Trophoblast cell (in vitro differentiated cells and primary cell): ENCODE results near the gene OAT.

Source experiments
- DNase-seq, 2 donors: peaks; one replicate each; pipeline ENCODE4 v3.0.0-alpha.2; 2016
- H2AFZ ChIP-seq: 2 replicates; pipeline ENCODE4 v1.6.1; 2013; ENCODE audit warnings: low read length, moderate library complexity, mild to moderate bottlenecking; ENCODE audit not compliant: insufficient read depth, poor library complexity
- H2AK5ac ChIP-seq: 2 replicates; pipeline ENCODE4 v1.6.1; 2013; ENCODE audit warnings: mild to moderate bottlenecking, low read length
- H2BK120ac ChIP-seq: 2 replicates; pipeline ENCODE4 v1.6.1; 2013; ENCODE audit warnings: low read length, mild to moderate bottlenecking, moderate library complexity; ENCODE audit not compliant: insufficient read depth, poor library complexity
- H2BK12ac ChIP-seq: 2 replicates; pipeline ENCODE4 v1.6.1; 2013; ENCODE audit warnings: mild to moderate bottlenecking, low read length, moderate library complexity
- H2BK5ac ChIP-seq: 2 replicates; pipeline ENCODE4 v1.6.1; 2013; ENCODE audit warnings: low read length, low read depth, moderate library complexity, mild to moderate bottlenecking; ENCODE audit not compliant: poor library complexity
- H3K14ac ChIP-seq: 2 replicates; pipeline ENCODE4 v1.6.1; 2013; ENCODE audit warnings: mild to moderate bottlenecking, low read length
- H3K18ac ChIP-seq: 2 replicates; pipeline ENCODE4 v1.6.1; 2013; ENCODE audit warnings: mild to moderate bottlenecking, low read length
- H3K23ac ChIP-seq: 2 replicates; pipeline ENCODE4 v1.6.1; 2013; ENCODE audit warnings: low read length
- H3K27ac ChIP-seq: 2 replicates; pipeline ENCODE4 v1.5.1; 2013; ENCODE audit warnings: low read depth, mild to moderate bottlenecking, inconsistent platforms, low read length, moderate library complexity
- H3K27me3 ChIP-seq: 2 replicates; pipeline ENCODE4 v1.6.1; 2013; ENCODE audit warnings: inconsistent platforms, mild to moderate bottlenecking, low read length, moderate library complexity; ENCODE audit not compliant: insufficient read depth
- H3K36me3 ChIP-seq, 2 experiments: 1 replicate in 1 of 2; 2 replicates in 1 of 2; pipeline ENCODE4 v1.6.1; 2013; ENCODE audit warnings: low read length in 2 of 2, mild to moderate bottlenecking in 2 of 2, moderate library complexity in 1 of 2; ENCODE audit not compliant: insufficient read depth in 2 of 2, control insufficient read depth in 1 of 2
- H3K4ac ChIP-seq: 2 replicates; pipeline ENCODE4 v1.6.1; 2013; ENCODE audit warnings: low read depth, mild to moderate bottlenecking, low read length, moderate library complexity
- H3K4me1 ChIP-seq, 2 experiments: 1 replicate in 1 of 2; 2 replicates in 1 of 2; pipeline ENCODE4 v1.6.1; 2013; ENCODE audit warnings: low read length in 2 of 2, mild to moderate bottlenecking in 2 of 2, moderate library complexity in 1 of 2; ENCODE audit not compliant: insufficient read depth in 2 of 2, control insufficient read depth in 1 of 2
- H3K4me2 ChIP-seq: 2 replicates; pipeline ENCODE4 v1.6.1; 2013; ENCODE audit warnings: inconsistent platforms, mild to moderate bottlenecking, low read length, moderate library complexity
- H3K4me3 ChIP-seq: 2 replicates; pipeline ENCODE4 v1.5.1; 2013; ENCODE audit warnings: mild to moderate bottlenecking, low read depth, low read length, inconsistent platforms
- H3K79me1 ChIP-seq: one replicate; pipeline ENCODE4 v1.6.1; 2013; ENCODE audit warnings: low read length
- H3K79me2 ChIP-seq: 2 replicates; pipeline ENCODE4 v1.6.1; 2013; ENCODE audit warnings: low read length, mild to moderate bottlenecking; ENCODE audit not compliant: control insufficient read depth, insufficient read depth, poor library complexity
- H3K9ac ChIP-seq: 2 replicates; pipeline ENCODE4 v1.6.1; 2013; ENCODE audit warnings: mild to moderate bottlenecking, low read length
- H3K9me3 ChIP-seq: 2 replicates; pipeline ENCODE4 v1.6.1; 2013; ENCODE audit warnings: low read depth, mild to moderate bottlenecking, control low read depth, inconsistent platforms, low read length; ENCODE audit not compliant: insufficient read depth
- H4K12ac ChIP-seq: 2 replicates; pipeline ENCODE4 v1.6.1; 2013; ENCODE audit warnings: low read depth, mild to moderate bottlenecking, low read length, moderate library complexity
- H4K8ac ChIP-seq: 2 replicates; pipeline ENCODE4 v1.6.1; 2013; ENCODE audit warnings: low read depth, mild to moderate bottlenecking, low read length, moderate library complexity
- H4K91ac ChIP-seq: one replicate; pipeline ENCODE4 v1.6.1; 2013; ENCODE audit warnings: low read depth, mild to moderate bottlenecking, low read length, moderate library complexity
- WGBS: extraction: QIAGEN DNeasy Blood & Tissue Kit; methylation state at CpG from one replicate; pipeline ENCODE4 v1.1.7; 2013; ENCODE audit warnings: missing lambda C conversion rate; ENCODE audit not compliant: insufficient read length, insufficient coverage; ENCODE audit errors: extremely low coverage; 5-methylcytosine and 5-hydroxymethylcytosine counted together

Gene OAT

DNA sequence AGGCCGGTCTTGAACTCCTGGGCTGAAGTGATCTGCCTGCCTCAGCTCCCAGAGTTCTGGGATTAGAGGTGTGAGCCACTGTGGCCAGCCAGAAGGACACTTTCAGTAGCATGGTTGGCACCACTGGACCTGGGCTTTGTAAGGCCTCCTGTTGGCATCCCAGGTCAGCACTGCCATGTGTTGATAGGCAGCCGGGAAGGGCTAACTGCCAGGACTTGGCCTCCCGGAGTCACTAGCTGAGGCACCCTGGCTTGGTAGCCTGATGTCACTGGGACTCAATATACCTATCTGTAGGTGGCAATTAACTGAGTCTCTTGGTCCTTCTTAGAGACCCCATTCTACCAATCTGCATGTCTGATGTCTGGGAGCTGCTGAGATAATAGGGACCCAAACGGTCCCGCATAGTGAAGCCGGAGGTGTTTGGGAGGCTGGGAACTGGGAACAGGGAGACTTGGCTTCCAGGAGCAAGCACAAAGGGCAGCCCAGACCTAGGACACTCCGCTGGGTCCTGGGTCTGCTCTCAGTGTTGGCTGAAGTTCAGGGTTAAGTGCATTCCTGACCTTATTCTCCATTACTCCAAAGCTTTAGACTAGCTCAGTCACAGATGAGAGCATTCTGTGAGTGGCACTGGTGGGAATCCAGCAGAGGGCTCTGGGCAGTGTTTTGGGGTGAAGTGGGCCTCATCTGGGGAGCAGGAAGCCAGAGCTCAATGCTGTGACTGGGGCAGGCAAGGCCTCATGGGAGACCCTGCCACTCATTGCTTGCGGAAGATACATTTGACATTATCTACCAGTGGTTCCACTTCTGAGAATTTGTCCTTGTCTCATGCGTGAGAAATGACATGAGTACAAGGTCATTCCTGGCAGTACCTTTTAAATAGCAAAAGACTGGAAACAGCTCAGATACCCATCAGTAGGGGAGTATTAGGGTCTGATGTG, 45.6 kb upstream of the OAT start:
- no CpG with 5 or more reads among the region's 9 CpGs for WGBS
- Histone ChIP-seq H3K79me2 (peaks cover 2% of the 10 kb centered on the region), H3K23ac (no peak overlapping the region), H2AFZ (no peak overlapping the region), H4K91ac (no peak overlapping the region), H2BK5ac (no peak overlapping the region), H2BK12ac (no peak overlapping the region), H3K18ac (no peak overlapping the region), H2BK120ac (no peak overlapping the region), H4K12ac (no peak overlapping the region), H3K9me3 (no peaks in the 10 kb centered on the region), H3K4ac (no peak overlapping the region), H3K79me1 (peaks cover 7% of the 10 kb centered on the region), H3K27me3 (no peaks in the 10 kb centered on the region), H3K4me3 (no peak overlapping the region), H4K8ac (no peak overlapping the region), H3K9ac (no peak overlapping the region), H3K36me3 (no peaks in the 10 kb centered on the region), H3K4me2 (no peak overlapping the region), H3K4me1 (peaks cover 9 to 12% of the 10 kb centered on the region in 2 experiments), H3K27ac (no peak overlapping the region), H2AK5ac (no peak overlapping the region), H3K14ac (no peak overlapping the region)
- DNase-seq, result no peak

DNA sequence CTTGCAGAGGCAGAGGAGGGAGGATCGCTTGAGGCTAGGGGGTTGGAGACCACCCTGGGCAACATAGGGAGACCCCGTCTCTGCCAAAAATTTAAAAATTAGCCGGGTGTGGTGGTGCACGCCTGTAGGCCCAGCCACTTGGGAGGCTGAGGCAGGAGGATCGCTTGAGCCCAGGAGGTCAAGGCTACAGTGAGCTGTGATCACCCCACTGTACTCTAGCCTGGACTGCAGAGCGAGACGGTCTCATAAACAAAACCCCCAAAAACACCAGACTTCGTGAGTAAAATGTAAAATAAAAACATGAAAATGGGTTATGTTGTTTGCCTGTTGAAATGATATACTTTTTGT, 43.6 kb upstream of the OAT start:
- no peak overlapping the region for H2BK5ac ChIP-seq
- H3K4me1 ChIP-seq, result peaks cover 17% of the 10 kb centered on the region in 2 experiments
- WGBS, result no CpG with 5 or more reads among the region's 8 CpGs
- H2AK5ac ChIP-seq, result no peak overlapping the region
- H3K79me2 ChIP-seq, result peaks cover 2% of the 10 kb centered on the region
- no peak overlapping the region for H2BK120ac ChIP-seq
- H3K18ac ChIP-seq, result peak overlapping the region; percentile 54
- H3K4me2 ChIP-seq, result peak overlapping the region; percentile 95
- H3K9ac ChIP-seq, result no peak overlapping the region
- H3K4ac ChIP-seq, result peak overlapping the region; percentile 7
- H3K4me3 ChIP-seq, result peak overlapping the region; percentile 100
- H3K14ac ChIP-seq, result peak overlapping the region; percentile 28
- peak overlapping the region; percentile 17 for H2BK12ac ChIP-seq
- H3K23ac ChIP-seq, result no peak overlapping the region
- peak overlapping the region; percentile 72 for H4K8ac ChIP-seq
- no peaks in the 10 kb centered on the region for H3K27me3 ChIP-seq
- no peak overlapping the region for H3K27ac ChIP-seq
- no peaks in the 10 kb centered on the region for H3K36me3 ChIP-seq
- peak overlapping the region; percentile 60 for H4K12ac ChIP-seq
- H3K9me3 ChIP-seq, result no peaks in the 10 kb centered on the region
- peak overlapping the region; percentile 90 for H2AFZ ChIP-seq
- H3K79me1 ChIP-seq, result peaks cover 9% of the 10 kb centered on the region
- no peak overlapping the region for H4K91ac ChIP-seq
- DNase-seq, result no peak

DNA sequence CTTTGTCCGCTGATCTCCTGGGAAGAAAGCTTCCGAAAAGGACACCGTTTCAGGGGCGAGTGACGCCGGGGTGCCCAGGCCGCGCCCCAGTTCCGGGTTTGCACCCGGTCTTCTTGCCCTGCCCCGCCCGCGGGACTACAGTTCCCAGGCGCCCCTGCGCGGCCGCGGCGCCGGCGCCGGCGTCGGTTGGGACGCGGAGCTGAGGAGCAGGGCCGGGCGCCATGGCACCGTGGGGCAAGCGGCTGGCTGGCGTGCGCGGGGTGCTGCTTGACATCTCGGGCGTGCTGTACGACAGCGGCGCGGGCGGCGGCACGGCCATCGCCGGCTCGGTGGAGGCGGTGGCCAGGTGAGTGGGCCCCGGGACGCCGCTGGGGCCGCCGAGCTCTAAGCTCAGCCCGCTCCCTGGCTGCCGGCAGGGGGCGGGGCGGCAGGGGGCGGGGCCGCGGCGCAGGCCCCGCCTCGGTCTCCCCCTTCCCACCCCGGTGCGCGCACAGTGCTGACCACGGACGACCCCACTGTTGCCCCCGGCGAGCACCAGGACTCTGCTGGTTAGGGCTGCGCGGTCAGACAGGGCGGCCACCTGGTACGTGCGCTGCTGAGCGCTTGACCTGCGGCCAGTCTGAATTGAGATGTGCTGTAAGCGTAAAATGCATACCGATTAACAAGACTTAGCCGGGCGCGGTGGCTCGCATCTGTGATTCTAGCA, 43.1 kb upstream of the OAT start, which contains the start of gene LHPP:
LHPP (plus strand) TSS at position 182 of the 706 bp plus-strand sequence; CDS start at position 222, 40 bp downstream.
- Histone ChIP-seq H3K4me2 (peak within 1 kb of the TSS; percentile 95), H3K27ac (peak within 1 kb of the TSS; percentile 70), H3K4me3 (peak within 1 kb of the TSS; percentile 100), H2BK12ac (peak within 1 kb of the TSS; percentile 17), H3K4ac (peak within 1 kb of the TSS; percentile 94), H3K4me1 (peaks cover 17 to 18% of the 10 kb centered on the region in 2 experiments), H4K91ac (peak within 1 kb of the TSS; percentile 97), H4K12ac (peak within 1 kb of the TSS; percentile 99), H4K8ac (peak within 1 kb of the TSS; percentile 97), H3K79me1 (peaks cover 9% of the 10 kb centered on the region), H3K27me3 (no peaks in the 10 kb centered on the region), H3K79me2 (peaks cover 2% of the 10 kb centered on the region), H3K9ac (peak within 1 kb of the TSS; percentile 83), H3K36me3 (no peaks in the 10 kb centered on the region), H3K18ac (peak within 1 kb of the TSS; percentile 99), H3K9me3 (no peaks in the 10 kb centered on the region), H3K23ac (no peak within 1 kb of the TSS), H3K14ac (peak within 1 kb of the TSS; percentile 99), H2AK5ac (no peak within 1 kb of the TSS), H2AFZ (peak within 1 kb of the TSS; percentile 100), H2BK5ac (peak within 1 kb of the TSS; percentile 86), H2BK120ac (peak within 1 kb of the TSS; percentile 93)
- WGBS, result no CpG with 5 or more reads among the region's 81 CpGs
- DNase-seq, result peak; percentile 82 to 83

- no peaks in the 10 kb centered on the region for H3K9me3 ChIP-seq
- H3K4me1 ChIP-seq, result peaks cover 19 to 21% of the 10 kb centered on the region in 2 experiments
- peaks cover 2% of the 10 kb centered on the region for H3K79me2 ChIP-seq
- H3K18ac ChIP-seq, result no peak overlapping the region
- H2BK5ac ChIP-seq, result no peak overlapping the region
- H3K36me3 ChIP-seq, result no peaks in the 10 kb centered on the region
- H3K79me1 ChIP-seq, result peaks cover 9% of the 10 kb centered on the region
- H3K14ac ChIP-seq, result no peak overlapping the region
- no peak overlapping the region for H3K23ac ChIP-seq
- no peak overlapping the region for H3K4me2 ChIP-seq
- no peak overlapping the region for H4K8ac ChIP-seq
- no CpG with 5 or more reads among the region's 5 CpGs for WGBS
- H3K27me3 ChIP-seq, result no peaks in the 10 kb centered on the region
- H2AFZ ChIP-seq, result no peak overlapping the region
- H3K27ac ChIP-seq, result no peak overlapping the region
- H3K4ac ChIP-seq, result no peak overlapping the region
- H2BK12ac ChIP-seq, result no peak overlapping the region
- no peak overlapping the region for H3K9ac ChIP-seq
- no peak for DNase-seq
- H2BK120ac ChIP-seq, result no peak overlapping the region
- no peak overlapping the region for H2AK5ac ChIP-seq
- H4K12ac ChIP-seq, result no peak overlapping the region
- no peak overlapping the region for H4K91ac ChIP-seq
- no peak overlapping the region for H3K4me3 ChIP-seq
Observed at GRCh38 chr10:124460144-124460543, 41.4 kb upstream of the OAT start.
